Stimulated activated CD4-positive, alpha-beta T cell treated with anti-CD3 and anti-CD28 coated beads, TNF-alpha, amount 100 ng/mL, for 48 hours (primary cell): ENCODE measurements around the gene OR1I1.
A peak's percentile ranks its signal among the peaks of the same experiment; 100 is the strongest.

Source experiments
- DNase-seq, 3 donors: peaks; one replicate each; pipeline ENCODE4 v3.0.0-alpha.2; 2020; ENCODE audit warnings: low read depth in 3 of 3

The OR1I1 gene

DNA sequence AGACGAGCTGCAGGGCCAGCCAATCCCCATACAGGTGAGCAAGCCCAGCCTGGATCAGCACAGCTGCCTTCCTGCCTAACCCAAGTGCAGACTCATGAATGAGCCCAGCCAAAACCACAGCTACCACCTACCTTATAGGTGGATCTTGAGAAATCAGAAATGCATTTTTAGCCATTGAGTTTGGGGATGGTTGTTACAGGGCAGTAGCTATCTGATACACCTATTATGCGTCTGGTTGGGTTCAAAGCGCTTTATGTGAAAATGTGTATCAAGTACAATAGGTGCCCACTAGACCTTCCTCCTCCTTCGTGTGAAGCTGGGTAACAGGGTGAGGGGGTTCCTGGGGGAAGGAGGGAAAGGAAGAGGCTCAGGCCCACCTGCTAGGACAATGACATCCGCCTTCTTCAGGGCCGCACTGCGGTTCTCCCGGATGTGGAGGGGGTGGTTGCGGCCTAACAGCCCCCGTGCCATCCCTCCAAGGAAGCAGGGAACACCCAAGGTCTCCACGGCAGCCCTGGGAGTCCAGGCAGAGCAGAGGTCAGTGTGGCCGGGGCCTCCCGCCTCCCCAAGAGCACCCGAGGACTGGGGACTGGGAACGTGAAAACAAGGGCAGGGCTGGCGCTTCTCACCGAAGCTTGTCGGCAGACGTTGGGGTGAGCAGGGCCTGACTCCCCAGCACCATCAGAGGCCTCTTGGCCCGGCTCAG, 36.9 kb downstream of the OR1I1 start:
- DNase-seq, result no peak

DNA sequence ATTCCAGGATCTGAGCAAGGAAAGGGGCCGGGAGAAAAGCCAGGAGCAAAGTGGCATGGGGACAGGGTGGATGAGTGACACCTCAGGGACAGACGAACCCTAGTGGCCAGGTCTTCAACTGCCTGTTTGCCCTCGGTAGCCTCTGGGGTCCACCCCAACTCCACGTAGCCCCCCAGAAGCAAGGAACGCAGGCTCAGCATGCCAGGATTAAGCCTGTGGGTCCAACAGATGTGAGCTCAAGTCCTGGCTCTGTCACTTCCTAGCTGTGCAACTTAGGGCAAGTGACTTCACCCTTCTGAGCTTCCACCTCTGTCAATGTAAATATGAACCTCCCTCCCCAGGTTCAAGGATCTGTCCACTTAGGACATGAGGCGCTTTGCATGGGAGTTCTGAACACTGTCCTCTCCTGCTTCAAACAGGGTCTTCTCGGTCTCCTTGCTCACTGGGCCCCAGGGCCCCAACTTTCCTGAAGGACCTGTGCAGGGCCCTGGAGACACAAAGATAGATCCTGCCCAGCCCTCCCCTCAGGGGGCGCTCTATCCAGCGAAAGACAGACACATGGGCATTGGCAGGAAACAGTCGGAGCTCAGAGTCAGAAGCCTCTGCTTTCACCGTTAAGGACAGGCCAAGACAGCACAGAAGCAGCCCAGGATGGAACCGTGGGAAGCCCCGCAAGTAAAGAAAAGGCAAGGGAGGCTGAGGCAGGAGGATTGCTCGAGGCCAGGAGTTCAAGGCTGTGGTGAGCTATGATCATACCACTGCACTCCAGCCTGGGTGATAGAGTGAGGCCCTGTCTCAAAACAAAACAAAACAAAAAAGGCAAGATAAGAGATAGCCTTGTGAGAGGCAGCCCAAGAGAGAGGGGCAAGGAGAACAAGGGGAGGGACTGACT, 38.4 kb downstream of the OR1I1 start:
- DNase-seq, result no peak

DNA sequence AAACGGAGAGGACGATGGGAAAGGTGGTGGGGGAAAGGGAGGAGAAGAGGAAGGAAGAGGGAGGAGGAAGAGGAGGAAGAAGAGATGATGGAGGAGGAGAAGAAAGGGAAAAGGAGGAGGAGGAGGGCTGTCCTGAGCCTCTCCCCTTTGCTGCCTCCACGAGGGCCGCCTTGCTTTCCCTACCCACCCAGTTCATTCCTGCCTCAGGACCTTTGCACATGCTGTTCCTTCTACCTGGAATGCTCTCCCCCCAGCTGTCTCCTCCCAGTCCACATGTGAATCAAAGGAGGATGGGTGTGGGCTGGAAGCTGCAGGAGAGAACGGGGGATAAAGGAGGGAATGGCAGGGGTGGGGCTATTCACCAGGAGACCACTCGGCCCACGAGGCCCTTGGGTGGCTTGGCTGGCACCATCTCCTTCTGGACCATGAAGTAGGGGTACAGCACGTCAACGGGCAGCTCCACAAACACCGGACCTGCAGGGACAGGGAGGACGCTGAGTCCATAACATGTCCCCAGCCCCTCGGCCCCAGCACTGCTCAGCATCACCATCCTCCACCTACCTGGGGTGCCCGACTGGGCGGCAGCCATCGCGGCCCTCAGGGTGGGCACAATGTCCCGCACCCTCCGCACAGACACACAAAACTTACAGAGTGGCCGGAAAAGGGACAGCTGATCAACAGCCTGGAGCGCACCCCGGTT, 40.5 kb downstream of the OR1I1 start:
- DNase-seq, result no peak

GRCh38 chr19:15123031-15123890, 41.2 kb downstream of the OR1I1 start:
- DNase-seq, result no peak

- DNase-seq, result no peak
These were observed 41.9 kb downstream of the OR1I1 start for GRCh38 chr19:15123900-15124299.

GRCh38 chr19:15124572-15125231, 42.7 kb downstream of the OR1I1 start:
- no peak for DNase-seq

DNA sequence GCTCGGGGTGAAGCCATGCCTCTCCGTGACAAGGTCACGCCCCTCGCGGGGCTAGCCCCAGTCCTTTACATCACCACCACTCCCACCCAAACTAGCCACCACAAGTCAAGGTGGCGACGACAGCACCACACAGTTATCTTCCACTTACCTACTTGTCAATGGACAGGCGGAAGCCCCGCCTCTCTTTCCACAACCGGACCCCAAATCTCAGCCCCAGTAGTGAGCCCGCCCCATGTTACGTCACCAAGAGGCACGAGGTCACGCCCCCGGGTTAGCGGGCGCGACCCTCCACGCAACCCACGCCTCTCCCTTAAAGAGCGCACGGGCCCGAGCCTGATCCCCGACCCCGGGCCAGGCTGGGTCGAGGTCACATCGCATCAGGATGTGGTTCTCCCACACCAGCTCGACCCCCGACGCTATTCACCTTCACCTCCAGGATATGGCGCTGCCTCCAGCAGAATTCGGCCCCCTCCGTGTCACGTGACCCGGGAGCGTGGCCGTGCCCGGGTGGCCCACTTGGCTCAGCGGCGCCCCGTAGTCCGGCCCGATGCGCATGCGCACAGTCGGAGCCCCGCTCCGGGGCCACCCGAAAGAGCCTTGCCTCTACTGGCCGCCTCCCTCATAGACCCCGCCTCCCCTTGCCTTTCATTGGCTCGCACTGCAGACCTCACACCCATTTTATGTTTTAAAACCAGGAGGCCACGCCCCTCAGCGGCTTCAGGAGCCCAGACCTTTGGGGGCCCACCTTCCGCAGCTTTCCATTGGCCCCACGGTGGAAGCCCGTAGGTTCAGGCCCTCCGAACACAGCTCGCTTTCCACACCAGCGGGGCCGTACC, 43.4 kb downstream of the OR1I1 start:
- DNase-seq, result peak; percentile 97 to 99 (median 97)

DNA sequence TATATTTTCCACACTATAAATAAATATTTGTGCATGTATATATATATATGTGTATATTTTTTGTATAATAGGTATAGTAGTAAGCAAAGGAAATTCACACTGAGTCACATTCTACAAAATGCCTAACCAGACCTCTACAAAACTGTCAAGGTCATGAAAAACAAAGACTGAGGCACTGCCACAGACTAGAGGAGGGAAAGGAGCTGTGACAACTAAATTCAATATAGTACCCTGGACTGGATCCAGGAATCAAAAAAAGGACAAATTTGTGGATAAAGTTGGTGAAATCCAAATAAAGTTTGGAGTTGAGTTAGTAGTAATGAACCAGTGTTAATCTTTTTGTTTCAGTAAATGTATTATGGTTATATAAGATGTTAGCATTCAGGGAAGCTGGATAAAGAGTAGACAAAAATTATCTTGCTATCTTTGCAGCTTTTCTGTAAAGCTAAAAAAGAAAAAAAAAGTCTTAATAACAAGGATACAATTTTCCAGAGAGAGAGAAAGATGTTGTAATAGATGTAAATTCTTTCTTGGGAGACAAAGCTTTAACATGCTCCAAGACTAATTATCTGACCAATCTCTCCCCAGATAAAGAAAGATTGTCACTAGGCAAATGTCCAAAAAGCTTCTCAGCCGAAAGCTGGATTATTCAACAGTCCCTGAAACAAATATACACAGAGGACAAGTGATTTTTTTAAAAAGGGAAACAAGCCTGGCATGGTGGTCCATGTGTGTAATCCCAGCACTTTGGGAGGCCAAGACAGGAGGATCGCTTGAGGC, 44.3 kb downstream of the OR1I1 start:
- no peak for DNase-seq

DNA sequence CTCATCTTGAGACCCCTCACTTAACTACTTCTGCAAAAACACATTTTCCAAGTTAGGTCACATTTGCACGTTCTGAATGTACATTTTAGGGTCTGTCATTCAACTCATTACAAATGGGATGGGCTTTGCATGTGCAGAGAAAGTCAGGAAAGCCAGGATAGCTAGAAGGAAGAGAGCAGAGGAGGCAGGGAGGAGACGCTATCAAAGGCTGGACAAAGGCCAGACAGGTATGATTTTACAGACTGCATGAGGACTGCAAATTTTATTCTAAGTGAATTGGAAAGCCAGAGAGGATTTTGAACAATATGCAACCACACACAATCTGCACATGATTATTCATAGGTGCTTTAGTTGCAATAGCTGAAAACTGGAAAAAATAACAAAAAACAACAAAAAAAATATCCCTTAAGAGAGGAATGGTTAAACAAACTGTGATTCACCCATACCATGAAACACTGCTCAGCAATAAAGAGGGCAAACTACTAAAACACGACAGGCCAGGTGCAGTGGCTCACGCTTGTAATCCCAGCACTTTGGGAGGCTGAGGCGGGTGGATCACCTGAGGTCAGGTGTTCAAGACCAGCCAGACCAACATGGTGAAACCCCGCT, 46.3 kb downstream of the OR1I1 start:
- DNase-seq, result no peak

DNA sequence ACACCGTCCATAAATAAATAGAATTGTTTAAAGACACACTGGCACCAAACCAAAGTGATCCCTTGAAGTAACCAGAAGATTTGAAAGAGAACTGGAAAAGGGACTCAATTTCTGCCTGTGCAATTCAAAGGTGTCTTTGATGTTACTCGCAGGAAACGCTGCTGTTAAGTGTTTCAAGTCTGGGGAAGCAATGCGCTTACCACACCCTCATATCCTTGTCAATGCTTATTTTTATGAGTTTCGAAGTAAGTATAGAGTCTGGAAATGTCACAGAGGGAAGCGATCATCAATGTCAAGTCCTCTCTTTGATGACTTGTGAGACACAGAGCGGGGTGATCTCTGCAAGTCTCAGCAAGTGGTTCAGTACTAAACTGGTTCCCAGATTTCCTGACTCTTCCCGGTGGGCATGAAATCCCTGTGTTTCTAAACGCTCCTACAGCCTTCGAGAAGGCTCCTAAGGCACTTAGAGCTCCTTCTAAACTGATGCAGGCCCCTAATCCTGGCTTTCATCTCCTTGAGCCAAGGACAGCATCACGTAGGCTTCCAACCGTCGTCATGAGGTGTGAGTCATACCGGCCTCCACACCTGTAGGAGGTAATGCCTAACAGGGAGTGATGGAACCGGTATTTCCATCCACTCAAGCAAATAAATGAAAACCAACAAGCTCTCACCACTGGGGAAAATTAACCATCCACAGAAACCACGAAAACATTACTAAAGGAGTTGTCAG, 48.0 kb downstream of the OR1I1 start:
- peak in 2 of 3 donors; percentile 32 to 48 for DNase-seq

- DNase-seq, result no peak
These were observed 54.4 kb downstream of the OR1I1 start for GRCh38 chr19:15136234-15136954.

- no peak for DNase-seq
These were observed 55.8 kb downstream of the OR1I1 start for GRCh38 chr19:15137777-15138176.

DNA sequence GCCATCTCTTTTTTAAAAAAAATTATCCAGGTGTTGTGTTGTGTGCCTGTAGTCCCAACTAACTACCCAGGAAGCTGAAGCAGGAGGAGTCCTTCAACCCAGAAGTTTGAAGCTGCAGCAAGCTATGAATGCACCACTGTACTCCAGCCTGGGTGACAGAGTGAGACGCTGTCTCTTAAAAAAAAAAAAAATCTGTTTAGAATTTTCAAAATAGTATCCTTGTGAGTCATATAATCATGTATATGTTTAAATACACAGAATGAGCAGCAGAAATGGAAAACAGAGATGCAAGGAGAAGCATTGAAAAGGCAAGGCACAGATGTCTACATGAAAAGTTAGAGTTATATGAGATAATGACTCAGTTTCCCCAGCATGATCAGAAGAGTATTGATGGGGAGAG, 56.4 kb downstream of the OR1I1 start:
- DNase-seq, result no peak

GRCh38 chr19:15141143-15141542, 59.1 kb downstream of the OR1I1 start:
- no peak for DNase-seq

DNA sequence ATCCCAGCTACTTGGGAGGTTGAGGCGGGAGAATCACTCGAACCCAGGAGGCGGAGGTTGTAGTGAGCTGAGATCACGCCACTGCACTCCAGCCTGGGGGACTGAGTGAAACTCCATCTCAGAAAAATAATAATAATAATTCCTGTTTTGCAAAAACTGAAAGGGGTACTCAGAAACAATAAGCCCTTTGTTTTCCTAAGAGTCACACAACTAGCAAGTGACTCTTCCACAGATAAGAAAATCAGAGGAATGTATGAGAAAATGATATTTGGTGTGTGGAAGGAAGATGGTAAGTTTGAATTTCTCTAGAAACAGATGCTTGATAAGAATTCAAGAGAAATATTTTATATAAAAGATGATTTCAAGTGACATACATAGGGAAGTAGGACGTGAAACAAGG, 60.3 kb downstream of the OR1I1 start:
- DNase-seq, result no peak
